GM20000 (cell line): Measurements from ENCODE around the gene ACOT12.
"Not testable (repeated sequence)": the region's sequence is repeated elsewhere in the genome, so short reads cannot be mapped to it uniquely, and the experiment has no call there.

ENCODE experiments used
- DNase-seq: peaks from one replicate; pipeline ENCODE4 v3.0.0; 2012; ENCODE audit warnings: low spot score
- CTCF ChIP-seq: IDR thresholded peaks from 2 replicates; pipeline ENCODE4 v1.5.1; 2012; ENCODE audit warnings: mild to moderate bottlenecking, control low read depth; ENCODE audit errors: extremely low read depth, missing control alignments

ACOT12 gene

GRCh38 chr5:81308836-81309235 lies 85.1 kb downstream of the ACOT12 start:
- DNase-seq: no peak
- TF ChIP-seq CTCF: no peak

DNA sequence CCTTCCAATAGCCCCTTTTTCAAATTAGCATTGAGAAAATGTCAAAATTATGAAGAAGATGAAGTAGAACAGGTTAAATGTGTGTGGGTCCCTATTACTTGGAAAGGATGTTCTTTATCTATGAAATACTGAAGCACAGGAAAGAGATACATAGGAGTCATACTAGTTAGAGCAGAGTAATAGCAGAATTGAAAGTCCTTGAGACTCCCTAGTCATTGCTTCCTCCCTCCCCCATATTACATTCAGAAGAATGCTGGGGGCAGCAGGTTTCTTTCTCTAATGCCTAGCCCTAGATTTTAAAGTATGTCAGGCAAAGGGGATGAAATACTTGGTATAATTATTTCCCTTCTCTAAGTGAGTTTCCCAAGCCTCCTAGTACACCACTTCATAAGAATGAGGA lies 88.1 kb downstream of the ACOT12 start:
- no peak for DNase-seq
- no peak for TF ChIP-seq CTCF

DNA sequence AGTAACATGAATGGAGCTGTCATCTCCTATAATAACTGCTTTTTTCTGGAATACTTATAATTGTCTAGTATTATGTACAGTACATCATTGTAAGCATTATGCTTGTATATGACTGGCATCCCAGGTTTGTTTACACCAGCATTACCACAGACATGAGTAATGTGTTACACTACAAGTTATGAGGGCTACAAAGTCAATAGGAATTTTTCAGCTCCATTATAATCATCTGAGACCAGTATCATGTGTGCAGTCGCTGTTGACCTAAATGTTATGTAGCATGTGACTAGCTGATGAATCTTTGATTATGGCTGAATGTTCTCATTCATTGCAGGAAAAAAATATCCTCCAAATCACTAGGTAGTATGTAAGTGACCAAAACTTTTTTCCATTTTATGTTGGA lies 90.4 kb downstream of the ACOT12 start:
- no peak for TF ChIP-seq CTCF
- no peak for DNase-seq

DNA sequence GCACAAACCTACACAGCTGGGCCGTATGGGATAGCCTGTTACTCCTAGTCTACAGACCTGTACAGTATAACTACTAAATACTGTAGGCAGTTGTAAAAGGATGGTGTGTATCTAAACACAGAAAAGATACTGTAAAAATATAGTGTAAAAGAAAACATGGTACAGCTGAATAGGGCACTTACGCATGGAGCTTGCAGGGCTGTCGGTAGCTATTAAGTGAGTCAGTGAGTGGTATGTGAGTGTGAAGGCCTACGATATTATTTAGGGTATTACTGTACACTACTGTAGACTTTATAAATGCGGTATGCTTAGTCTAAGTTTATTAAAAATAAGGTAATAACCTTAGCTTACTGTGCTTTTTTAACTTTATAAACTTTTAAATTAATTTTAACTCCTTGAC lies 91.3 kb downstream of the ACOT12 start:
- TF ChIP-seq CTCF: no peak
- no peak for DNase-seq

- DNase-seq: peak; percentile 87
- TF ChIP-seq CTCF: no peak
Observed at GRCh38 chr5:81301271-81302015, 92.5 kb downstream of the ACOT12 start, which contains the start of gene ZCCHC9. Gene ZCCHC9, plus strand, starts transcription at chr5:81301587. Its CDS starts 3,171 bp downstream, at chr5:81304758.

DNA sequence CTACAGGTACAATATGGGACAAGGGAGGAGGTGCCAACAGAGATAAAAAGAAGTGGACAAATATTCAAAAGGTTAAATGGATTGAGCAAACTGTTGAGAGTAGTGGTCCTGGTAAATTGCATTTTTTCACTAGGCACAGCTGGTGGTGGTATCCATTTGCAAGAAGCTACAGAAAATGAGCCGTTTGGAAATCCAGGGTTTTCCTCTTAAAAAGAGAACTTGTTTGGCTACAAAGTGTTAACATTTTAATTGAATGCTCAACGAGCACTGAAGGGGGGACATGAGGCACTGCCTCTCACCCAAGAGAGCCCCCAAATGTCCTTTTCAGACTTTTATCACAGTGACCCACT lies 93.0 kb downstream of the ACOT12 start:
- no peak for TF ChIP-seq CTCF
- no peak for DNase-seq

DNA sequence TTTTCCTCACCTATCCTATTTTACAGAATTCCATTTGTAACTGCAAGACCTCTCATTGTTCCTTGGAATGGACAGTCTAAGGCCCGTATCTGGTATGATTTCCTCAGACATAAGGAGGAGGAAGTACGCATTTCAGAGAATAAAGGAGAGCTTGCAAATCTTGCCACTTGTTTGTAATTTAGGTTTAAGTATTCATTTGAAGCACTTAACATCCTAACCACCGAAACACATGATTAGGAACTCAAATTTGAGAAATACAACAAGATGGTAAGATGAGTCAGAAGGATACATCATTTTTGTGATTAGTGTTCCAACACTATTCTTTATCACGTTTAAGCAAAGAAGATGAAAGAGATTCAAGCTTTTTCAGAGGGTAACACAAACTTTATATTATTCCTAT lies 96.4 kb downstream of the ACOT12 start:
- DNase-seq: no peak
- no peak for TF ChIP-seq CTCF

DNA sequence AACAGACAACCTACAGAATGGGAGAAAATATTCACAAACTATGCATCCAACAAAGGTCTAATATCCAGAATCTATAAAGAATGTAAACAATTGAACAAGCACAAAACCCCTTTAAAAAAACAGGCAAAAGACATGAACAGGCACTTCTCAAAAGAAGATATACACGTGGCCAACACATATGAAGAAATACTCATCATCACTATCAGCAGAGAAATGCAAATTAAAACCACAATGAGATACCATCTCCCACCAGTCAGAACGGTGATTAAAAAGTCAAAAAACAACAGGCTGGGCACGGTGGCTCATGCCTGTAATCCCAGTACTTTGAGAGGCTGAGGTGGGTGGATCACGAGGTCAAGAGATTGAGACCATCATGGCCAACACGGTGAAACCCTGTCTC lies 99.9 kb downstream of the ACOT12 start:
- not testable (repeated sequence) for DNase-seq
